SK-N-SH treated with all-trans-retinoic acid at 6 μM for 48 hours (cell line): ENCODE measurements around the gene THTPA.

Source experiments
- ATAC-seq: fragments of 200-7000 bp; cut with Tn5 transposase; 3 replicates; pipeline ENCODE4 v1.9.1; 2020; ENCODE audit warnings: mild to moderate bottlenecking, moderate library complexity
- ARNTL ChIP-seq: fragments of 450-650 bp; formaldehyde crosslinking; IDR thresholded peaks from 2 replicates; pipeline ENCODE4 v1.5.0; 2020; ENCODE audit warnings: low read depth, mild to moderate bottlenecking, moderate library complexity, borderline replicate concordance
- CSDC2 ChIP-seq: fragments of 250-450 bp; sonication (Bioruptor Pico); IDR thresholded peaks from 2 replicates; pipeline ENCODE4 v1.5.0; 2020; ENCODE audit warnings: mild to moderate bottlenecking, moderate library complexity
- GLIS3 ChIP-seq: fragments of 250-450 bp; sonication (Bioruptor Pico); IDR thresholded peaks from 2 replicates; pipeline ENCODE4 v1.5.0; 2020; ENCODE audit warnings: mild to moderate bottlenecking, moderate library complexity
- ISL1 ChIP-seq: fragments of 250-450 bp; sonication (Bioruptor Pico); IDR thresholded peaks from 2 replicates; pipeline ENCODE4 v2.1.2; 2022; ENCODE audit warnings: mild to moderate bottlenecking, moderate library complexity
- PATZ1 ChIP-seq: fragments of 250-450 bp; sonication (Bioruptor Pico); IDR thresholded peaks from 2 replicates; pipeline ENCODE4 v1.8.0; 2020; ENCODE audit warnings: mild to moderate bottlenecking, moderate library complexity, borderline replicate concordance
- POU6F1 ChIP-seq: fragments of 250-450 bp; sonication (Bioruptor Pico); IDR thresholded peaks from 2 replicates; pipeline ENCODE4 v1.8.0; 2021; ENCODE audit warnings: low read depth, mild to moderate bottlenecking, moderate library complexity, borderline replicate concordance
- PPARA ChIP-seq: fragments of 250-450 bp; sonication (Bioruptor Pico); IDR thresholded peaks from 2 replicates; pipeline ENCODE4 v1.5.0; 2020; ENCODE audit warnings: mild to moderate bottlenecking, borderline replicate concordance
- RARB ChIP-seq: fragments of 250-450 bp; sonication (Bioruptor Pico); IDR thresholded peaks from 2 replicates; pipeline ENCODE4 v1.8.0; 2021; ENCODE audit warnings: mild to moderate bottlenecking, moderate library complexity
- SNAI2 ChIP-seq: fragments of 250-450 bp; sonication (Bioruptor Pico); IDR thresholded peaks from 2 replicates; pipeline ENCODE4 v1.5.0; 2020; ENCODE audit warnings: mild to moderate bottlenecking, moderate library complexity
- TCF4 ChIP-seq: fragments of 250-450 bp; sonication (Bioruptor Pico); IDR thresholded peaks from 2 replicates; pipeline ENCODE4 v1.8.0; 2021; ENCODE audit warnings: mild to moderate bottlenecking, moderate library complexity, borderline replicate concordance
- TOX ChIP-seq: fragments of 250-450 bp; sonication (Bioruptor Pico); IDR thresholded peaks from 2 replicates; pipeline ENCODE4 v1.8.0; 2021; ENCODE audit warnings: mild to moderate bottlenecking, moderate library complexity, borderline replicate concordance
- TSHZ2 ChIP-seq: fragments of 250-450 bp; sonication (Bioruptor Pico); IDR thresholded peaks from 2 replicates; pipeline ENCODE4 v1.5.0; 2020; ENCODE audit warnings: mild to moderate bottlenecking, moderate library complexity
- ZC3H10 ChIP-seq: fragments of 250-450 bp; sonication (Bioruptor Pico); IDR thresholded peaks from 2 replicates; pipeline ENCODE4 v1.5.1; 2021; ENCODE audit warnings: mild to moderate bottlenecking, moderate library complexity
- ZFP3 ChIP-seq: fragments of 250-450 bp; sonication (Bioruptor Pico); IDR thresholded peaks from 2 replicates; pipeline ENCODE4 v1.5.0; 2020; ENCODE audit warnings: mild to moderate bottlenecking, moderate library complexity
- ZFP30 ChIP-seq: fragments of 450-650 bp; formaldehyde crosslinking; IDR thresholded peaks from 2 replicates; pipeline ENCODE4 v1.5.0; 2022; ENCODE audit warnings: mild to moderate bottlenecking, moderate library complexity
- ZNF70 ChIP-seq: fragments of 450-650 bp; formaldehyde crosslinking; IDR thresholded peaks from 2 replicates; pipeline ENCODE4 v1.5.0; 2020; ENCODE audit warnings: mild to moderate bottlenecking, moderate library complexity
- ZNF8 ChIP-seq: fragments of 450-650 bp; formaldehyde crosslinking; IDR thresholded peaks from 2 replicates; pipeline ENCODE4 v1.5.0; 2020; ENCODE audit warnings: mild to moderate bottlenecking, moderate library complexity
- TF ChIP-seq, protein P1 (sequence below): fragments of 250-450 bp; sonication (Bioruptor Pico); IDR thresholded peaks from 2 replicates; pipeline ENCODE4 v1.5.1; 2021; ENCODE audit warnings: mild to moderate bottlenecking, moderate library complexity
- TF ChIP-seq, protein P2 (sequence below): fragments of 250-450 bp; sonication (Bioruptor Pico); IDR thresholded peaks from 2 replicates; pipeline ENCODE4 v1.5.1; 2020; ENCODE audit warnings: low read depth, mild to moderate bottlenecking, moderate library complexity

Gene THTPA

GRCh38 chr14:23604148-23604547 is 48.1 kb downstream of the THTPA start:
- no peak for TF ChIP-seq GLIS3 (CRISPR knock-in tag)
- TF ChIP-seq TOX (CRISPR knock-in tag): no peak
- TF ChIP-seq, protein P1, sequence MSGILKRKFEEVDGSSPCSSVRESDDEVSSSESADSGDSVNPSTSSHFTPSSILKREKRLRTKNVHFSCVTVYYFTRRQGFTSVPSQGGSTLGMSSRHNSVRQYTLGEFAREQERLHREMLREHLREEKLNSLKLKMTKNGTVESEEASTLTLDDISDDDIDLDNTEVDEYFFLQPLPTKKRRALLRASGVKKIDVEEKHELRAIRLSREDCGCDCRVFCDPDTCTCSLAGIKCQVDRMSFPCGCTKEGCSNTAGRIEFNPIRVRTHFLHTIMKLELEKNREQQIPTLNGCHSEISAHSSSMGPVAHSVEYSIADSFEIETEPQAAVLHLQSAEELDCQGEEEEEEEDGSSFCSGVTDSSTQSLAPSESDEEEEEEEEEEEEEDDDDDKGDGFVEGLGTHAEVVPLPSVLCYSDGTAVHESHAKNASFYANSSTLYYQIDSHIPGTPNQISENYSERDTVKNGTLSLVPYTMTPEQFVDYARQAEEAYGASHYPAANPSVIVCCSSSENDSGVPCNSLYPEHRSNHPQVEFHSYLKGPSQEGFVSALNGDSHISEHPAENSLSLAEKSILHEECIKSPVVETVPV (CRISPR knock-in tag): no peak
- no peak for TF ChIP-seq ZC3H10 (CRISPR knock-in tag)
- TF ChIP-seq PATZ1: no peak
- no peak for TF ChIP-seq ZNF8 (CRISPR knock-in tag)
- TF ChIP-seq ARNTL: no peak
- TF ChIP-seq SNAI2 (CRISPR knock-in tag): no peak
- TF ChIP-seq, protein P2, sequence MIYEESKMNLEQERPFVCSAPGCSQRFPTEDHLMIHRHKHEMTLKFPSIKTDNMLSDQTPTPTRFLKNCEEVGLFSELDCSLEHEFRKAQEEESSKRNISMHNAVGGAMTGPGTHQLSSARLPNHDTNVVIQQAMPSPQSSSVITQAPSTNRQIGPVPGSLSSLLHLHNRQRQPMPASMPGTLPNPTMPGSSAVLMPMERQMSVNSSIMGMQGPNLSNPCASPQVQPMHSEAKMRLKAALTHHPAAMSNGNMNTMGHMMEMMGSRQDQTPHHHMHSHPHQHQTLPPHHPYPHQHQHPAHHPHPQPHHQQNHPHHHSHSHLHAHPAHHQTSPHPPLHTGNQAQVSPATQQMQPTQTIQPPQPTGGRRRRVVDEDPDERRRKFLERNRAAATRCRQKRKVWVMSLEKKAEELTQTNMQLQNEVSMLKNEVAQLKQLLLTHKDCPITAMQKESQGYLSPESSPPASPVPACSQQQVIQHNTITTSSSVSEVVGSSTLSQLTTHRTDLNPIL: no peak
- no peak for TF ChIP-seq TSHZ2
- no peak for TF ChIP-seq ZFP30 (CRISPR knock-in tag)
- ATAC-seq: no peak

- ATAC-seq: no peak
- TF ChIP-seq ZC3H10 (CRISPR knock-in tag): no peak
- TF ChIP-seq, protein P2: no peak
- no peak for TF ChIP-seq GLIS3 (CRISPR knock-in tag)
- no peak for TF ChIP-seq ZNF8 (CRISPR knock-in tag)
These were observed 48.7 kb downstream of the THTPA start for GRCh38 chr14:23604675-23605170.

GRCh38 chr14:23605931-23606585 is 50.0 kb downstream of the THTPA start:
- ATAC-seq: no peak
- TF ChIP-seq ZFP3 (CRISPR knock-in tag): no peak
- TF ChIP-seq PPARA (CRISPR knock-in tag): no peak
- no peak for TF ChIP-seq CSDC2
- TF ChIP-seq TCF4 (CRISPR knock-in tag): no peak
- TF ChIP-seq GLIS3 (CRISPR knock-in tag): no peak
- no peak for TF ChIP-seq POU6F1
- TF ChIP-seq ARNTL: no peak
- TF ChIP-seq ZNF70 (CRISPR knock-in tag): no peak
- no peak for TF ChIP-seq SNAI2 (CRISPR knock-in tag)
- TF ChIP-seq, all 23 proteins: peak for 0

DNA sequence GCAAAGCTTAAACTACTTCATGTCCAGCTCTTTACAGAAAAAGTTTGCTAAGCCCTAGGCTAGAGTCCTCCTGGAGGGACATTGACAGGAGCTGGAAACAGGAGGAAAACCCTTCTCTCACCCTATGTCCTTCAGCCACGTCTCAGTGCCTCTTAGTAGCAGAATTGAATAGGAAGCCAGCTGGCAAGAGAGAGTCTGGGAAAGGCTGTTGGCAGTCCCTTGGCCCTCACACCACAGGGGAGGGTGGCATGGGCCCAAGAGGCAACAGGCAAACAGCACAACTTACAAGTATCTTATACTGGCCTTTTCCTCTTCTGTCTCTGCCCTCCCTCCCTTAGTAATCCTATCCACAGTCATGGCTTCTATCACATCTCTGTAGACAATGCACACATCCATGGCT is 52.4 kb downstream of the THTPA start:
- ATAC-seq: no peak
- no peak for TF ChIP-seq ZNF70 (CRISPR knock-in tag)
- no peak for TF ChIP-seq ZFP3 (CRISPR knock-in tag)
- TF ChIP-seq ARNTL: no peak
- TF ChIP-seq, protein P2: no peak
- no peak for TF ChIP-seq GLIS3 (CRISPR knock-in tag)
- TF ChIP-seq ZNF8 (CRISPR knock-in tag): no peak
- TF ChIP-seq PPARA (CRISPR knock-in tag): no peak
- TF ChIP-seq RARB (CRISPR knock-in tag): no peak
- no peak for TF ChIP-seq ISL1
- TF ChIP-seq TSHZ2: no peak
